AG04450 (cell line): ENCODE results near the gene FOXP2. TPM values are rescaled to one million over a fixed set of nuclear protein-coding genes. Genes with fewer than 3 reads are reported as not detected.

Experiments used
- CTCF ChIA-PET: fragments of 300-600, 350-600 bp; formaldehyde crosslinking; extraction: SDS; loops from one replicate; lab custom pipeline; 2022; ENCODE audit warnings: antibody characterized with exemption, inconsistent platforms; lab: Charles Lee
- POLR2A ChIA-PET: fragments of 350-600 bp; formaldehyde crosslinking; extraction: SDS; loops from one replicate; lab custom pipeline; 2021; ENCODE audit warnings: antibody characterized with exemption, inconsistent platforms; lab: Yijun Ruan, JAX
- DNase-seq: peaks from one replicate; pipeline ENCODE4 v3.0.0-alpha.2; 2011; ENCODE audit warnings: low read depth, low spot score
- H3K27ac ChIP-seq: one replicate; pipeline ENCODE4 v1.5.1; 2012; ENCODE audit warnings: low read depth, low read length, control low read depth
- H3K27me3 ChIP-seq: one replicate; pipeline ENCODE4 v1.6.0; 2012; ENCODE audit warnings: low read length; ENCODE audit not compliant: control insufficient read depth, insufficient read depth
- H3K4me3 ChIP-seq: 2 replicates; pipeline ENCODE4 v1.5.1; 2011; ENCODE audit warnings: mild to moderate bottlenecking, low read depth, low read length, control low read depth
- H3K9me3 ChIP-seq: 2 replicates; pipeline ENCODE4 v1.5.1; 2012; ENCODE audit warnings: low read length; ENCODE audit not compliant: control insufficient read depth, insufficient read depth
- polyA plus RNA-seq: library from polyadenylated mRNA; depleted of rRNA; stranded (reverse); fragments of >200 nt; gene quantifications from 2 replicates; pipeline ENCODE4 v1.2.3, GENCODE V29; 2011
- small RNA-seq: library from RNA; depleted of rRNA; stranded (forward); fragments of <200 nt; gene quantifications from one replicate; pipeline ENCODE3, GENCODE V24; 2012; ENCODE audit warnings: low read depth; ENCODE audit not compliant: insufficient read length
- TF ChIP-seq, protein P1 (sequence below): IDR thresholded peaks from 2 replicates; pipeline ENCODE4 v1.5.1; 2011; ENCODE audit warnings: low read depth, low read length, control low read depth, inconsistent platforms

FOXP2 gene
- polyA plus RNA-seq, 1 experiment: 2.8 TPM

DNA sequence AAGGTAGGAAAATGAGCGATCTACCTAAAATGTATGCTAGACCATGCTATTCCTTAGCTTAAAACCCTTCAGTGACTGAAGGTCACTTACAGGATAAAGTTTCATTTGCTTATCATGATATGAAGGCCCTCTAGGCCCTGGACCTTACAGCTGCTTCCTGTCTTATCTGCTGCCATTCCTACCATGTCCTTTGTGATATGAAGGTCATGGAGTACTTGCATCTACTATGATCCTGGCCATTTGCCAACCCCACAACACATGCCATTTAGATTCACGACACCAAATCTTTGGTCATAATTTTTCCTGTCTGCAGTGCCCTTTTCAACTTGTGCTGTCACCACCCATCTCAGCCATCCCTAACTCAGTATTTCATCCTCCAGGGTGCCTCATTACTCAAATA, 325.5 kb downstream of the FOXP2 start:
- no peaks in the 10 kb centered on the region for H3K27me3 ChIP-seq
- H3K27ac ChIP-seq: no peak overlapping the region
- CTCF ChIA-PET: interaction anchor here (0.6 kb wide), 1 partner anchor 77 kb away, joined by 3 read pairs; no protein-coding TSS in a partner anchor
- POLR2A ChIA-PET: no interaction called here
- TF ChIP-seq, protein P1, sequence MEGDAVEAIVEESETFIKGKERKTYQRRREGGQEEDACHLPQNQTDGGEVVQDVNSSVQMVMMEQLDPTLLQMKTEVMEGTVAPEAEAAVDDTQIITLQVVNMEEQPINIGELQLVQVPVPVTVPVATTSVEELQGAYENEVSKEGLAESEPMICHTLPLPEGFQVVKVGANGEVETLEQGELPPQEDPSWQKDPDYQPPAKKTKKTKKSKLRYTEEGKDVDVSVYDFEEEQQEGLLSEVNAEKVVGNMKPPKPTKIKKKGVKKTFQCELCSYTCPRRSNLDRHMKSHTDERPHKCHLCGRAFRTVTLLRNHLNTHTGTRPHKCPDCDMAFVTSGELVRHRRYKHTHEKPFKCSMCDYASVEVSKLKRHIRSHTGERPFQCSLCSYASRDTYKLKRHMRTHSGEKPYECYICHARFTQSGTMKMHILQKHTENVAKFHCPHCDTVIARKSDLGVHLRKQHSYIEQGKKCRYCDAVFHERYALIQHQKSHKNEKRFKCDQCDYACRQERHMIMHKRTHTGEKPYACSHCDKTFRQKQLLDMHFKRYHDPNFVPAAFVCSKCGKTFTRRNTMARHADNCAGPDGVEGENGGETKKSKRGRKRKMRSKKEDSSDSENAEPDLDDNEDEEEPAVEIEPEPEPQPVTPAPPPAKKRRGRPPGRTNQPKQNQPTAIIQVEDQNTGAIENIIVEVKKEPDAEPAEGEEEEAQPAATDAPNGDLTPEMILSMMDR: no peak
- no peaks in the 10 kb centered on the region for H3K9me3 ChIP-seq
- no peak overlapping the region for H3K4me3 ChIP-seq
- no peak for DNase-seq

DNA sequence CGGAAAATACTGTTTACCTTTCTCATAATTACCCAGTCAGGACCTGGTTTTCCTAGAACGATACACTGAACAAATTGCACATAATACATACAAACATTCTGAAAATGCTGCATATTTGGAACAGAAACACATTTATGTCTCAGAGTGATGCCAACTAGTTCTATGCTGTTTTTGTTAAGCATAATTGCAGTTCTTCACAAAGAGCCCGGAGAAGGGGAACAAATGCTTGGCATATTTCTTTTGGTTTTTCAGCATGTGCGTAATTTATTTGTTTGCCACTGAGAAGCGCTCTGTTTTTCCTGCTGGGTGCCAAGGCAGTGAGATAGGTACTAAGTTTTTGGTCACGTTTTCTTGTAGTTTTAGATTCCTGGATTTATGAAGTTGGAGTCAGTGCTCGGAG, 326.3 kb downstream of the FOXP2 start:
- Histone ChIP-seq H3K27ac (no peak overlapping the region), H3K27me3 (no peaks in the 10 kb centered on the region), H3K4me3 (no peak overlapping the region), H3K9me3 (no peaks in the 10 kb centered on the region)
- POLR2A ChIA-PET: no interaction called here
- TF ChIP-seq, protein P1: no peak
- DNase-seq: no peak
- CTCF ChIA-PET: interaction anchor here (0.6 kb wide), 1 partner anchor 78 kb away, joined by 3 read pairs; no protein-coding TSS in a partner anchor

DNA sequence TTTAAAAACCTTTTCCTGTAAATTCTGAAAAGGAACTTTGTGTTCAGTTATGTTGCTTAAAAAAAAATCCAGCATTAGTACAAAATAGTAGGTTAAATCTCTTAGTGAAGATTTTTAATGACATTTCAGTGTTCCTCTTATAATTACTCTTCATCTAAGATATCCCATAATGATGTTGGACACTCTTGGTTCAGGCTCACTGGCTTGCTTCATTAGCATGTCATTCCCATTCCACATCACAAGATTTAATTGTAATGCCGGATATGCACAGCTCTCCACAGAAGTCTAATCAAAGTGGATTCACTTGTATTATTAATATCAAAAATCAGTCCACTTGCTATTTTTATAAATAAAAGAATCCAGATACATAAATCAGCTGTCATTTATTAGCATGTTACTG, 327.3 kb downstream of the FOXP2 start:
- POLR2A ChIA-PET: no interaction called here

More for the DNA sequence above, 327.3 kb downstream of the FOXP2 start:
- Histone ChIP-seq H3K4me3 (no peak overlapping the region), H3K27ac (no peak overlapping the region), H3K9me3 (no peaks in the 10 kb centered on the region), H3K27me3 (no peaks in the 10 kb centered on the region)
- no peak for DNase-seq
- CTCF ChIA-PET: no interaction called here
- TF ChIP-seq, protein P1: no peak

Small RNA genes within 50 kb of the gene (small RNA-seq; reads per million reads assigned to genes)
- gene MIR3666: not detected
- gene RNA5SP238: 0.81 reads per million
